ENCODE data around the gene ZCCHC7. TPM values are rescaled to one million over a fixed set of nuclear protein-coding genes. Genes with fewer than 3 reads are reported as not detected.

Gene ZCCHC7
- total and polyA plus RNA-seq, 9 of the 15 experiments (the other 6 are each of a cell fraction or from before 2014, with no cell fraction given) = 34.1 to 68.9 (median 48.8) TPM

- TF ChIP-seq, protein P1, sequence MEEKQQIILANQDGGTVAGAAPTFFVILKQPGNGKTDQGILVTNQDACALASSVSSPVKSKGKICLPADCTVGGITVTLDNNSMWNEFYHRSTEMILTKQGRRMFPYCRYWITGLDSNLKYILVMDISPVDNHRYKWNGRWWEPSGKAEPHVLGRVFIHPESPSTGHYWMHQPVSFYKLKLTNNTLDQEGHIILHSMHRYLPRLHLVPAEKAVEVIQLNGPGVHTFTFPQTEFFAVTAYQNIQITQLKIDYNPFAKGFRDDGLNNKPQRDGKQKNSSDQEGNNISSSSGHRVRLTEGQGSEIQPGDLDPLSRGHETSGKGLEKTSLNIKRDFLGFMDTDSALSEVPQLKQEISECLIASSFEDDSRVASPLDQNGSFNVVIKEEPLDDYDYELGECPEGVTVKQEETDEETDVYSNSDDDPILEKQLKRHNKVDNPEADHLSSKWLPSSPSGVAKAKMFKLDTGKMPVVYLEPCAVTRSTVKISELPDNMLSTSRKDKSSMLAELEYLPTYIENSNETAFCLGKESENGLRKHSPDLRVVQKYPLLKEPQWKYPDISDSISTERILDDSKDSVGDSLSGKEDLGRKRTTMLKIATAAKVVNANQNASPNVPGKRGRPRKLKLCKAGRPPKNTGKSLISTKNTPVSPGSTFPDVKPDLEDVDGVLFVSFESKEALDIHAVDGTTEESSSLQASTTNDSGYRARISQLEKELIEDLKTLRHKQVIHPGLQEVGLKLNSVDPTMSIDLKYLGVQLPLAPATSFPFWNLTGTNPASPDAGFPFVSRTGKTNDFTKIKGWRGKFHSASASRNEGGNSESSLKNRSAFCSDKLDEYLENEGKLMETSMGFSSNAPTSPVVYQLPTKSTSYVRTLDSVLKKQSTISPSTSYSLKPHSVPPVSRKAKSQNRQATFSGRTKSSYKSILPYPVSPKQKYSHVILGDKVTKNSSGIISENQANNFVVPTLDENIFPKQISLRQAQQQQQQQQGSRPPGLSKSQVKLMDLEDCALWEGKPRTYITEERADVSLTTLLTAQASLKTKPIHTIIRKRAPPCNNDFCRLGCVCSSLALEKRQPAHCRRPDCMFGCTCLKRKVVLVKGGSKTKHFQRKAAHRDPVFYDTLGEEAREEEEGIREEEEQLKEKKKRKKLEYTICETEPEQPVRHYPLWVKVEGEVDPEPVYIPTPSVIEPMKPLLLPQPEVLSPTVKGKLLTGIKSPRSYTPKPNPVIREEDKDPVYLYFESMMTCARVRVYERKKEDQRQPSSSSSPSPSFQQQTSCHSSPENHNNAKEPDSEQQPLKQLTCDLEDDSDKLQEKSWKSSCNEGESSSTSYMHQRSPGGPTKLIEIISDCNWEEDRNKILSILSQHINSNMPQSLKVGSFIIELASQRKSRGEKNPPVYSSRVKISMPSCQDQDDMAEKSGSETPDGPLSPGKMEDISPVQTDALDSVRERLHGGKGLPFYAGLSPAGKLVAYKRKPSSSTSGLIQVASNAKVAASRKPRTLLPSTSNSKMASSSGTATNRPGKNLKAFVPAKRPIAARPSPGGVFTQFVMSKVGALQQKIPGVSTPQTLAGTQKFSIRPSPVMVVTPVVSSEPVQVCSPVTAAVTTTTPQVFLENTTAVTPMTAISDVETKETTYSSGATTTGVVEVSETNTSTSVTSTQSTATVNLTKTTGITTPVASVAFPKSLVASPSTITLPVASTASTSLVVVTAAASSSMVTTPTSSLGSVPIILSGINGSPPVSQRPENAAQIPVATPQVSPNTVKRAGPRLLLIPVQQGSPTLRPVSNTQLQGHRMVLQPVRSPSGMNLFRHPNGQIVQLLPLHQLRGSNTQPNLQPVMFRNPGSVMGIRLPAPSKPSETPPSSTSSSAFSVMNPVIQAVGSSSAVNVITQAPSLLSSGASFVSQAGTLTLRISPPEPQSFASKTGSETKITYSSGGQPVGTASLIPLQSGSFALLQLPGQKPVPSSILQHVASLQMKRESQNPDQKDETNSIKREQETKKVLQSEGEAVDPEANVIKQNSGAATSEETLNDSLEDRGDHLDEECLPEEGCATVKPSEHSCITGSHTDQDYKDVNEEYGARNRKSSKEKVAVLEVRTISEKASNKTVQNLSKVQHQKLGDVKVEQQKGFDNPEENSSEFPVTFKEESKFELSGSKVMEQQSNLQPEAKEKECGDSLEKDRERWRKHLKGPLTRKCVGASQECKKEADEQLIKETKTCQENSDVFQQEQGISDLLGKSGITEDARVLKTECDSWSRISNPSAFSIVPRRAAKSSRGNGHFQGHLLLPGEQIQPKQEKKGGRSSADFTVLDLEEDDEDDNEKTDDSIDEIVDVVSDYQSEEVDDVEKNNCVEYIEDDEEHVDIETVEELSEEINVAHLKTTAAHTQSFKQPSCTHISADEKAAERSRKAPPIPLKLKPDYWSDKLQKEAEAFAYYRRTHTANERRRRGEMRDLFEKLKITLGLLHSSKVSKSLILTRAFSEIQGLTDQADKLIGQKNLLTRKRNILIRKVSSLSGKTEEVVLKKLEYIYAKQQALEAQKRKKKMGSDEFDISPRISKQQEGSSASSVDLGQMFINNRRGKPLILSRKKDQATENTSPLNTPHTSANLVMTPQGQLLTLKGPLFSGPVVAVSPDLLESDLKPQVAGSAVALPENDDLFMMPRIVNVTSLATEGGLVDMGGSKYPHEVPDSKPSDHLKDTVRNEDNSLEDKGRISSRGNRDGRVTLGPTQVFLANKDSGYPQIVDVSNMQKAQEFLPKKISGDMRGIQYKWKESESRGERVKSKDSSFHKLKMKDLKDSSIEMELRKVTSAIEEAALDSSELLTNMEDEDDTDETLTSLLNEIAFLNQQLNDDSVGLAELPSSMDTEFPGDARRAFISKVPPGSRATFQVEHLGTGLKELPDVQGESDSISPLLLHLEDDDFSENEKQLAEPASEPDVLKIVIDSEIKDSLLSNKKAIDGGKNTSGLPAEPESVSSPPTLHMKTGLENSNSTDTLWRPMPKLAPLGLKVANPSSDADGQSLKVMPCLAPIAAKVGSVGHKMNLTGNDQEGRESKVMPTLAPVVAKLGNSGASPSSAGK (IDR thresholded peaks at IDR 0.05) = peak; percentile 100
- TF ChIP-seq ZNF699 (CRISPR knock-in tag; IDR thresholded peaks at IDR 0.05; ENCODE audit: insufficient replicate concordance) (no peak), KDM4B (IDR thresholded peaks at IDR 0.05; ENCODE audit: borderline replicate concordance in 2 of 2, low read depth in 1 of 2) (0 out of 4 replicates have a peak, but pooled peaks of 1 of the 2 experiments have one; percentile 88), NR4A1 (CRISPR knock-in tag; IDR thresholded peaks at IDR 0.05) (peak; percentile 95), NR4A1 (tag; IDR thresholded peaks at IDR 0.05) (peak; percentile 96), POLR2A (conservative IDR thresholded peaks at IDR 0.05) (peak; percentile 96), ZNF197 (CRISPR knock-in tag; IDR thresholded peaks at IDR 0.05; ENCODE audit: low read depth) (peak; percentile 95), EZH2 (IDR thresholded peaks at IDR 0.05; ENCODE audit: borderline replicate concordance, low read depth, low read length) (no peak), CHAMP1 (IDR thresholded peaks at IDR 0.05) (peak; percentile 85), CBX3 (IDR thresholded peaks at IDR 0.05; ENCODE audit: borderline replicate concordance in 1 of 2, low read length in 2 of 2) (peak; percentile 84 to 100)
- TF ChIP-seq, protein P2, sequence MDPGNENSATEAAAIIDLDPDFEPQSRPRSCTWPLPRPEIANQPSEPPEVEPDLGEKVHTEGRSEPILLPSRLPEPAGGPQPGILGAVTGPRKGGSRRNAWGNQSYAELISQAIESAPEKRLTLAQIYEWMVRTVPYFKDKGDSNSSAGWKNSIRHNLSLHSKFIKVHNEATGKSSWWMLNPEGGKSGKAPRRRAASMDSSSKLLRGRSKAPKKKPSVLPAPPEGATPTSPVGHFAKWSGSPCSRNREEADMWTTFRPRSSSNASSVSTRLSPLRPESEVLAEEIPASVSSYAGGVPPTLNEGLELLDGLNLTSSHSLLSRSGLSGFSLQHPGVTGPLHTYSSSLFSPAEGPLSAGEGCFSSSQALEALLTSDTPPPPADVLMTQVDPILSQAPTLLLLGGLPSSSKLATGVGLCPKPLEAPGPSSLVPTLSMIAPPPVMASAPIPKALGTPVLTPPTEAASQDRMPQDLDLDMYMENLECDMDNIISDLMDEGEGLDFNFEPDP (CRISPR knock-in tag; IDR thresholded peaks at IDR 0.05) = peak; percentile 58; the same call in 1 of the 2 replicates
Observed at GRCh38 chr9:37119907-37120842, at the start of gene ZCCHC7 (continued).
